ENCODE data around the gene METTL2B. TPM values are rescaled to one million over a fixed set of nuclear protein-coding genes. Genes with fewer than 3 reads are reported as not detected.
"Not testable (repeated sequence)": the region's sequence is repeated elsewhere in the genome, so short reads cannot be mapped to it uniquely, and the experiment has no call there.

Gene METTL2B
- total RNA-seq, 2 experiments from 2014 or later, result 26.7 to 27.8 TPM

DNA sequence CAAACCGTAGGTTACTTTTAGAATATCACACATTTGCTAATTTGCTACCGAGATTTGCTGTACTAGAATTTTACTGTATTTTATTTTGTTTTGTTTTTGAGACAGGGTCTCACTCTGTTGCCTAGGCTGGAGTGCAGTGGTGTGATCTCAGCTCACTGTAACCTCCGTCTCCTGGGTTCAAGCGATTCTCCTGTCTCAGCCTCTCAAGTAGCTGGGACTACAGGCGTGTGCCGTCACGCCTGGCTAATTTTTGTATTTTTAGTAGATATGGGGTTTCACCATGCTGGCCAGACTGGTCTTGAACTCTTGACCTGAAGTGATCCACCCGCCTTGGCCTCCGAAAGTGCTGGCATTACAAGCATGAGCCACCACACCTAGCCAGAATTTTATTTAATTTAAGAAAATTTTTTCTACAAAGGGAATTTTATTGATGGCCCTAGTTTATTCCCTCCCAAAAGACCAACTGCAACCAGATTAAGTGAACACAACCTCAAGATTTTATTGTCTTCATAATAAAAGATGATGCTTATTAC, 69.8 kb downstream of the METTL2B start:
- H3K4me3 Mint-ChIP-seq; H3K27ac Mint-ChIP-seq; H3K27me3 Mint-ChIP-seq; H3K4me1 Mint-ChIP-seq; H3K9me3 Mint-ChIP-seq; ATAC-seq (ENCODE audit: low read depth); DNase-seq; POLR2A ChIA-PET: not testable (repeated sequence)
- H3K36me3 Mint-ChIP-seq, result peaks cover 22% of the 10 kb centered on the region

DNA sequence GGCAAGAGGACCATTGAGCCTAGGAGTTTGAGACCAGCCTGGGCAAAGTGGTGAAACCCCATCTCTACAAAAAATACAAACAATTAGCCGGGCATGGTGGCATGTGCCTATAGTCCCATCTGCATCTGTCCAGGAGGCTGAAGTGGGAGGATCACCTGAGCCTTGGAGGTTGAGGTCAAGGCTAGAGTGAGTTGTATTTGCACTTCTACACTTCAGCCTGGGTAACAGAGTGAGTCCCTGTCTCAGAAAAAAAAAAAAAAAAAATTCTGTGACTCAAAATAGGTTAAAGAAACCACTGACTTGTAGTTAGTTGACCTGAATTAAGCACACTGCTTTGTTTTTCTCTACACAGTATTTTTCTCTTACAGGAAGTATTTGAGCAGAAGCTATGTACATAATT, 74.4 kb downstream of the METTL2B start:
- Mint-ChIP-seq H3K4me3 (no peak overlapping the region), H3K27ac (no peak overlapping the region), H3K36me3 (peaks cover 19% of the 10 kb centered on the region), H3K27me3 (no peaks in the 10 kb centered on the region), H3K9me3 (no peaks in the 10 kb centered on the region), H3K4me1 (peaks cover 5% of the 10 kb centered on the region)
- POLR2A ChIA-PET, result interaction anchor here (0.7 kb wide), 1 partner anchor 164 kb away, joined by 3 read pairs; no protein-coding TSS in a partner anchor
- no peak for ATAC-seq (ENCODE audit: low read depth)
- DNase-seq, result no peak

DNA sequence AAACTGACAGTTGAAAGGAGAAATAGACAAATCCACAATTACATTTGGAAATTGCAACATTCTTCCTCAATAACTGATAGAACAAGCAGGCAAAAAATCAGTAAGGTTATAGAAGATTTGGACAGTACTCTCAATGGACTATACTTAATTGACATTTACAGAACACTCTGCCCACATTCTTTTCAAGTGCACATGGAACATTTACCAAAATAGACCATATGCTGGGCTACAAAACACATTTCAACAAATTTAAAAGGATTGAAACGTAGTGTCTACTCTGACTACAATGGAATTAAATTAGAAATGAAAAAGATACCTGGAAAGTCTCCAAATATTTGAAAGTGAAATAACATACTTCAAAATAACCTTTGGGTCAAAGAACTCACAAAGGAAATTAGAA, 77.8 kb downstream of the METTL2B start:
- ATAC-seq (ENCODE audit: low read depth); DNase-seq; POLR2A ChIA-PET; H3K27ac Mint-ChIP-seq; H3K4me1 Mint-ChIP-seq; H3K9me3 Mint-ChIP-seq; H3K4me3 Mint-ChIP-seq; H3K27me3 Mint-ChIP-seq: not testable (repeated sequence)
- peaks cover 12% of the 10 kb centered on the region for H3K36me3 Mint-ChIP-seq

Other genes starting within 250 kb of the METTL2B start
- not detected for gene LEP, start 235.5 kb upstream of the METTL2B start, total RNA-seq
- 10 to 100 TPM; 42.0 to 42.9 TPM for gene RBM28, start 132.8 kb upstream of the METTL2B start, total RNA-seq
- gene PRRT4, start 115.1 kb upstream of the METTL2B start, total RNA-seq, result under 1 TPM; 0.28 to 0.30 TPM
- 10 to 100 TPM; 59.0 to 64.4 TPM for gene IMPDH1, start 66.8 kb upstream of the METTL2B start, total RNA-seq
- 10 to 100 TPM; 27.8 to 28.4 TPM for gene HILPDA, start 20.9 kb upstream of the METTL2B start, total RNA-seq
- 1 to 10 TPM in 1 of 2 experiments, under 1 TPM in 1; 0.88 to 1.9 TPM for gene GARIN1A, start 195.5 kb downstream of the METTL2B start, total RNA-seq

All from activated naive CD8-positive, alpha-beta T cell treated with anti-CD3 and anti-CD28 coated beads, Interleukin-2, amount 10 ng/mL, durations not matched to agents 7 days and 5 days (primary cell).